H1 (cell line): ENCODE results near the gene YRDC. TPM values are rescaled to one million over a fixed set of nuclear protein-coding genes. Genes with fewer than 3 reads are reported as not detected.

ENCODE experiments used
- CTCF ChIA-PET: fragments of 300-600 bp; sonication (Branson Sonifier 250); formaldehyde crosslinking; loops from one replicate; lab custom pipeline; 2021; ENCODE audit not compliant: partially characterized antibody; lab: Charles Lee
- POLR2A ChIA-PET: fragments of 300-600 bp; sonication (Branson Sonifier 250); formaldehyde crosslinking; loops from one replicate; lab custom pipeline; 2021; ENCODE audit warnings: inconsistent platforms; ENCODE audit not compliant: partially characterized antibody; lab: Charles Lee
- DNase-seq, 2 experiments: peaks; one replicate each; pipeline versions ENCODE4 v3.0.0 to v3.0.0-alpha.2; 2010 to 2022; ENCODE audit warnings: low spot score in 2 of 2, low read depth in 1 of 2, mixed read lengths in 1 of 2
- FAIRE-seq: peaks from 2 replicates; lab custom pipeline; 2011; peaks lifted over from hg19 to GRCh38; lab: Jason Lieb, UNC
- H2AFZ ChIP-seq: 2 replicates; pipeline ENCODE4 v1.8.1; 2012; ENCODE audit warnings: low read length, inconsistent platforms
- H2AK5ac ChIP-seq: 2 replicates; pipeline ENCODE4 v1.6.1; 2013; ENCODE audit warnings: low read depth, low read length
- H2BK120ac ChIP-seq: replicated peaks from 2 replicates; pipeline ENCODE3; 2013; ENCODE audit warnings: low read depth, low read length, inconsistent platforms
- H2BK12ac ChIP-seq: 2 replicates; pipeline ENCODE4 v1.6.1; 2013; ENCODE audit warnings: low read depth, low read length
- H2BK15ac ChIP-seq: 2 replicates; pipeline ENCODE4 v1.6.1; 2013; ENCODE audit warnings: low read length
- H2BK20ac ChIP-seq: 2 replicates; pipeline ENCODE4 v1.6.1; 2013; ENCODE audit warnings: low read length
- H2BK5ac ChIP-seq: 2 replicates; pipeline ENCODE4 v1.6.1; 2013; ENCODE audit warnings: low read depth, low read length
- H3K14ac ChIP-seq: 2 replicates; pipeline ENCODE4 v1.6.1; 2013; ENCODE audit warnings: inconsistent platforms; ENCODE audit not compliant: insufficient read length
- H3K18ac ChIP-seq: 2 replicates; pipeline ENCODE4 v1.6.1; 2013; ENCODE audit warnings: low read length; ENCODE audit errors: extremely low read depth
- H3K23ac ChIP-seq: 2 replicates; pipeline ENCODE4 v1.6.1; 2013; ENCODE audit warnings: inconsistent platforms; ENCODE audit not compliant: insufficient read length
- H3K23me2 ChIP-seq: 2 replicates; pipeline ENCODE4 v1.6.1; 2013; ENCODE audit warnings: low read depth, low read length
- H3K27ac ChIP-seq: 2 replicates; pipeline ENCODE4 v1.6.1; 2011; ENCODE audit warnings: low read depth, low read length, inconsistent platforms
- H3K27me3 ChIP-seq, 4 experiments: replicated peaks in 1 of 4; 1 replicate in 1 of 4; 2 replicates in 3 of 4; pipeline versions ENCODE4 v1.6.1 to v1.8.1; 2011 to 2013; ENCODE audit warnings: low read length in 3 of 4, mild to moderate bottlenecking in 3 of 4, inconsistent platforms in 2 of 4, mixed read lengths in 2 of 4, moderate library complexity in 1 of 4; ENCODE audit not compliant: control insufficient read depth in 3 of 4, insufficient read depth in 3 of 4; ENCODE audit errors: extremely low read depth in 1 of 4
- H3K36me3 ChIP-seq, 4 experiments: 2 replicates each; pipeline versions ENCODE4 v1.6.1 to v1.8.1; 2011 to 2013; ENCODE audit warnings: mild to moderate bottlenecking in 4 of 4, low read length in 3 of 4, moderate library complexity in 2 of 4, control low read depth in 1 of 4, inconsistent platforms in 1 of 4; ENCODE audit not compliant: insufficient read depth in 4 of 4, control insufficient read depth in 2 of 4
- H3K4ac ChIP-seq: replicated peaks from 2 replicates; pipeline ENCODE3; 2013; ENCODE audit warnings: low read length, low read depth, mixed read lengths, inconsistent platforms; ENCODE audit not compliant: insufficient read length
- H3K4me1 ChIP-seq, 4 experiments: replicated peaks in 1 of 4; 1 replicate in 1 of 4; 2 replicates in 3 of 4; pipeline versions ENCODE4 v1.6.1 to v1.8.1; 2011 to 2013; ENCODE audit warnings: low read length in 3 of 4, inconsistent platforms in 2 of 4, mixed read lengths in 1 of 4; ENCODE audit not compliant: insufficient read depth in 4 of 4, control insufficient read depth in 3 of 4
- H3K4me2 ChIP-seq, 2 experiments: 2 replicates each; pipeline versions ENCODE4 v1.6.1 to v1.8.1; 2011 to 2013; ENCODE audit warnings: low read depth in 2 of 2, low read length in 2 of 2, control low read depth in 1 of 2, inconsistent platforms in 1 of 2, mild to moderate bottlenecking in 1 of 2; ENCODE audit not compliant: insufficient read depth in 1 of 2
- H3K4me3 ChIP-seq, 4 experiments: fragments of 200-600, 300-600 bp in 1 of 4; sonication (generic), shearing (Covaris generic), sonication (Bioruptor Twin) in 1 of 4; 2 replicates each; pipeline versions ENCODE4 v1.5.1 to v1.8.1; 2011 to 2016; ENCODE audit warnings: low read length in 4 of 4, low read depth in 3 of 4, control low read depth in 2 of 4, inconsistent platforms in 2 of 4, mild to moderate bottlenecking in 2 of 4, mixed read lengths in 1 of 4, moderate library complexity in 1 of 4; ENCODE audit not compliant: insufficient read depth in 2 of 4; ENCODE audit errors: extremely low read depth in 1 of 4
- H3K56ac ChIP-seq: replicated peaks from 2 replicates; pipeline ENCODE3; 2013; ENCODE audit warnings: low read depth, mild to moderate bottlenecking, mixed read lengths, low read length, inconsistent platforms; ENCODE audit not compliant: insufficient read length
- H3K79me1 ChIP-seq: 2 replicates; pipeline ENCODE4 v1.6.1; 2013; ENCODE audit warnings: low read depth, low read length, control low read depth
- H3K79me2 ChIP-seq, 2 experiments: 2 replicates each; pipeline versions ENCODE4 v1.6.1 to v1.8.1; 2012 to 2013; ENCODE audit warnings: low read length in 2 of 2, mild to moderate bottlenecking in 2 of 2, inconsistent platforms in 1 of 2; ENCODE audit not compliant: insufficient read depth in 2 of 2, control insufficient read depth in 1 of 2
- H3K9ac ChIP-seq, 4 experiments: replicated peaks in 1 of 4; 1 replicate in 1 of 4; 2 replicates in 3 of 4; pipeline versions ENCODE4 v1.6.1 to v1.8.1; 2011 to 2013; ENCODE audit warnings: low read depth in 3 of 4, low read length in 3 of 4, control low read depth in 2 of 4, mild to moderate bottlenecking in 2 of 4, moderate library complexity in 2 of 4, inconsistent platforms in 1 of 4; ENCODE audit errors: extremely low read depth in 1 of 4
- H3K9me3 ChIP-seq, 2 experiments: 2 replicates each; pipeline versions ENCODE4 v1.6.1 to v1.8.1; 2012 to 2013; ENCODE audit warnings: mild to moderate bottlenecking in 2 of 2, moderate library complexity in 2 of 2, control low read depth in 1 of 2, inconsistent platforms in 1 of 2, low read depth in 1 of 2, low read length in 1 of 2, mixed read lengths in 1 of 2; ENCODE audit not compliant: insufficient read depth in 2 of 2
- H4K20me1 ChIP-seq, 2 experiments: replicated peaks in 1 of 2; 2 replicates each; pipeline versions ENCODE3 to v1.8.1; 2011 to 2013; ENCODE audit warnings: inconsistent platforms in 2 of 2, low read length in 2 of 2, mild to moderate bottlenecking in 1 of 2; ENCODE audit not compliant: insufficient read depth in 2 of 2, control insufficient read depth in 1 of 2
- H4K5ac ChIP-seq: 2 replicates; pipeline ENCODE4 v1.6.1; 2013; ENCODE audit warnings: low read length, low read depth, mixed read lengths, inconsistent platforms; ENCODE audit not compliant: insufficient read length
- H4K8ac ChIP-seq: 2 replicates; pipeline ENCODE4 v1.8.0; 2013; ENCODE audit warnings: mild to moderate bottlenecking, moderate library complexity, low read length, inconsistent platforms; ENCODE audit not compliant: insufficient read depth; ENCODE audit errors: extremely low read depth
- H4K91ac ChIP-seq: replicated peaks from 2 replicates; pipeline ENCODE3; 2013; ENCODE audit warnings: low read length, mixed read lengths, inconsistent platforms; ENCODE audit not compliant: insufficient read length
- BRCA1 ChIP-seq: IDR thresholded peaks from 2 replicates; pipeline ENCODE4 v1.6.1; 2012; ENCODE audit warnings: low read depth, low read length, improper control_type of control experiment
- CTBP2 ChIP-seq: IDR thresholded peaks from 2 replicates; pipeline ENCODE4 v1.7.0; 2011; ENCODE audit warnings: borderline replicate concordance, mild to moderate bottlenecking, moderate library complexity, mixed read lengths, low read length; ENCODE audit not compliant: insufficient read depth, insufficient read length
- EGR1 ChIP-seq: IDR thresholded peaks from 2 replicates; pipeline ENCODE4 v1.6.1; 2011; ENCODE audit warnings: low read depth, low read length, borderline replicate concordance
- EP300 ChIP-seq, 2 experiments: IDR thresholded peaks; 1 replicate in 1 of 2; 2 replicates in 1 of 2; pipeline ENCODE4 v1.6.1; 2011 to 2012; ENCODE audit warnings: low read depth in 2 of 2, low read length in 2 of 2, mild to moderate bottlenecking in 2 of 2, borderline replicate concordance in 1 of 2, inconsistent platforms in 1 of 2, moderate library complexity in 1 of 2
- KDM1A ChIP-seq: fragments of 200-600, 300-600 bp; sonication (generic); IDR thresholded peaks from 2 replicates; pipeline ENCODE4 v1.7.1; 2016; ENCODE audit warnings: mild to moderate bottlenecking, low read length, borderline replicate concordance
- RNF2 ChIP-seq: fragments of 200-900, 300-1000 bp; sonication (generic); IDR thresholded peaks from 2 replicates; pipeline ENCODE4 v1.7.1; 2016; ENCODE audit warnings: borderline replicate concordance, low read depth, mild to moderate bottlenecking, antibody characterized with exemption, low read length; ENCODE audit not compliant: poor library complexity, severe bottlenecking; ENCODE audit errors: missing control alignments
- SRF ChIP-seq: IDR thresholded peaks from 2 replicates; pipeline ENCODE4 v1.6.1; 2011; ENCODE audit warnings: mild to moderate bottlenecking, low read depth, low read length, moderate library complexity
- TCF12 ChIP-seq: IDR thresholded peaks from 2 replicates; pipeline ENCODE4 v1.6.1; 2011; ENCODE audit warnings: low read depth, mild to moderate bottlenecking, low read length
- polyA plus RNA-seq, 7 experiments: library from polyadenylated mRNA; depleted of rRNA in 3 of 7; stranded (reverse) in 5 of 7; unstranded in 2 of 7; fragments of >200 nt in 5 of 7; fragments of 200-250 nt in 2 of 7; gene quantifications; 1 replicate in 5 of 7; 2 replicates in 1 of 7; 4 replicates in 1 of 7; pipeline versions ENCODE4 v1.2.1 to v1.2.3, GENCODE V29; 2011 to 2013; ENCODE audit warnings: missing spikeins in 2 of 7, mixed read lengths in 2 of 7
- total RNA-seq: library from RNA; stranded (reverse); fragmentation: NEBNext Ultra II Directional; extraction: Animal tissue kit (Norgen Biotek cat#: 25700); gene quantifications from 2 replicates; pipeline ENCODE4 v1.2.1, GENCODE V29; 2021
- TF ChIP-seq, protein P1 (sequence below): IDR thresholded peaks from 2 replicates; pipeline ENCODE4 v1.6.1; 2011; ENCODE audit warnings: low read length, improper control_type of control experiment
- TF ChIP-seq, protein P2 (sequence below), 3 experiments: IDR thresholded peaks; 1 replicate in 2 of 3; 2 replicates in 1 of 3; pipeline versions ENCODE4 v1.5.1 to v1.6.1; 2011; ENCODE audit warnings: low read length in 3 of 3, mild to moderate bottlenecking in 3 of 3, inconsistent platforms in 2 of 3, low read depth in 1 of 3, moderate library complexity in 1 of 3; ENCODE audit not compliant: insufficient read depth in 1 of 3; ENCODE audit errors: control extremely low read depth in 1 of 3

The YRDC gene
- total and polyA plus RNA-seq, 2 of the 8 experiments (the other 6 are each of a cell fraction or from before 2014, with no cell fraction given), result 21.1 to 21.6 TPM

DNA sequence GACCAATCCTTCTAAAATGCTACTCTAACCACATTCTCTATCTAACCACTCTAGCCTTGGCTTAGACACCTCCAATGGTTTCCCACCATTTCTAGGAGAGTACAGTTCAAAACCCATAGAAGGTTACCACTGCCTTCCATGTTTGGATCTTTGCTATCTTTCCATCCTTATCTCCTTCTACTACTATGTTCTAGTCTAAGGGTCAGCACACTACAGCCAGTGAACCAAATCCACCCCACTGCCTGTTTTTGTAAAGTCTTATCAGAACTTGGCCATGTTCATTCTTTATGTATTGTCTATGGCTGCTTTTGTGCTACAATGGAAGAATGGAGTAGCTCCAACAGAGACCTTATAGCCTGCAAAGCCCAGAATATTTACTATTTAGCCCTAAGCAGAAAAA is 45.1 kb upstream of the YRDC start:
- Histone ChIP-seq H3K4me3 (no peak overlapping the region), H3K14ac (no peak overlapping the region), H3K23ac (no peak overlapping the region), H3K79me2 (peaks cover 0 to 45% of the 10 kb centered on the region in 2 experiments; a peak in 2 of 4 replicates), H2BK15ac (no peak overlapping the region), H3K36me3 (peaks cover 5 to 11% (median 8%) of the 10 kb centered on the region in 4 experiments; a peak in 6 of 8 replicates), H3K18ac (no peak overlapping the region), H3K27me3 (no peaks in the 10 kb centered on the region), H3K4me2 (no peak overlapping the region), H4K91ac (no peak overlapping the region), H2AK5ac (no peak overlapping the region), H4K20me1 (peaks cover 0 to 7% of the 10 kb centered on the region in 2 experiments), H3K23me2 (no peaks in the 10 kb centered on the region), H3K27ac (no peak overlapping the region), H3K79me1 (0 out of 2 replicates have a peak, but pooled peaks cover 5% of the 10 kb centered on the region), H2BK5ac (no peak overlapping the region), H2AFZ (no peak overlapping the region), H3K9ac (no peak overlapping the region), H2BK12ac (no peak overlapping the region), H4K8ac (no peak overlapping the region), H3K56ac (no peak overlapping the region), H3K4ac (no peak overlapping the region), H3K9me3 (no peaks in the 10 kb centered on the region), H2BK120ac (no peak overlapping the region), H2BK20ac (no peak overlapping the region), H3K4me1 (no peaks in the 10 kb centered on the region), H4K5ac (no peak overlapping the region)
- POLR2A ChIA-PET, result interaction anchor here (0.7 to 1.3 kb wide), 3 partner anchors 23 to 46 kb away, joined by 3 to 4 read pairs (median 3); partner anchors contain the start of gene C1orf122
- DNase-seq, result no peak
- no peak for FAIRE-seq
- CTCF ChIA-PET, result interaction anchor here (0.5 kb wide), 1 partner anchor 683 kb away, joined by 3 read pairs; no protein-coding TSS in a partner anchor
- TF ChIP-seq RNF2 (no peak), SRF (no peak), TCF12 (no peak), BRCA1 (no peak), CTBP2 (no peak), EP300 (IDR thresholded peaks at IDR 0.05; ENCODE audit: borderline replicate concordance in 1 of 2, low read depth in 2 of 2, low read length in 2 of 2) (no peak), KDM1A (no peak), EGR1 (no peak)
- TF ChIP-seq, protein P1, sequence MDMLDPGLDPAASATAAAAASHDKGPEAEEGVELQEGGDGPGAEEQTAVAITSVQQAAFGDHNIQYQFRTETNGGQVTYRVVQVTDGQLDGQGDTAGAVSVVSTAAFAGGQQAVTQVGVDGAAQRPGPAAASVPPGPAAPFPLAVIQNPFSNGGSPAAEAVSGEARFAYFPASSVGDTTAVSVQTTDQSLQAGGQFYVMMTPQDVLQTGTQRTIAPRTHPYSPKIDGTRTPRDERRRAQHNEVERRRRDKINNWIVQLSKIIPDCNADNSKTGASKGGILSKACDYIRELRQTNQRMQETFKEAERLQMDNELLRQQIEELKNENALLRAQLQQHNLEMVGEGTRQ, result no peak
- TF ChIP-seq, protein P2, sequence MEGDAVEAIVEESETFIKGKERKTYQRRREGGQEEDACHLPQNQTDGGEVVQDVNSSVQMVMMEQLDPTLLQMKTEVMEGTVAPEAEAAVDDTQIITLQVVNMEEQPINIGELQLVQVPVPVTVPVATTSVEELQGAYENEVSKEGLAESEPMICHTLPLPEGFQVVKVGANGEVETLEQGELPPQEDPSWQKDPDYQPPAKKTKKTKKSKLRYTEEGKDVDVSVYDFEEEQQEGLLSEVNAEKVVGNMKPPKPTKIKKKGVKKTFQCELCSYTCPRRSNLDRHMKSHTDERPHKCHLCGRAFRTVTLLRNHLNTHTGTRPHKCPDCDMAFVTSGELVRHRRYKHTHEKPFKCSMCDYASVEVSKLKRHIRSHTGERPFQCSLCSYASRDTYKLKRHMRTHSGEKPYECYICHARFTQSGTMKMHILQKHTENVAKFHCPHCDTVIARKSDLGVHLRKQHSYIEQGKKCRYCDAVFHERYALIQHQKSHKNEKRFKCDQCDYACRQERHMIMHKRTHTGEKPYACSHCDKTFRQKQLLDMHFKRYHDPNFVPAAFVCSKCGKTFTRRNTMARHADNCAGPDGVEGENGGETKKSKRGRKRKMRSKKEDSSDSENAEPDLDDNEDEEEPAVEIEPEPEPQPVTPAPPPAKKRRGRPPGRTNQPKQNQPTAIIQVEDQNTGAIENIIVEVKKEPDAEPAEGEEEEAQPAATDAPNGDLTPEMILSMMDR (IDR thresholded peaks at IDR 0.05; ENCODE audit: control extremely low read depth in 1 of 3, insufficient read depth in 1 of 3, low read depth in 1 of 3, low read length in 3 of 3), result no peak
